BJ (cell line): ENCODE data around the gene MEGF6. TPM values are rescaled to one million over a fixed set of nuclear protein-coding genes. Genes with fewer than 3 reads are reported as not detected.

ENCODE experiments used
- CTCF ChIA-PET: fragments of 350-600 bp; formaldehyde crosslinking; extraction: SDS; loops from one replicate; lab custom pipeline; 2021; ENCODE audit warnings: antibody characterized with exemption, inconsistent platforms; lab: Yijun Ruan, JAX
- POLR2A ChIA-PET: fragments of 300-600 bp; sonication (Branson Sonifier 250); formaldehyde crosslinking; extraction: SDS; loops from one replicate; lab custom pipeline; 2021; ENCODE audit warnings: antibody characterized with exemption; lab: Charles Lee
- DNase-seq: peaks from one replicate; pipeline ENCODE4 v3.0.0-alpha.2; 2011; ENCODE audit warnings: low read depth
- H3K27me3 ChIP-seq: 2 replicates; pipeline ENCODE4 v1.6.0; 2011; ENCODE audit warnings: low read length; ENCODE audit not compliant: control insufficient read depth, insufficient read depth
- H3K36me3 ChIP-seq: 2 replicates; pipeline ENCODE4 v1.5.1; 2011; ENCODE audit warnings: low read length; ENCODE audit not compliant: control insufficient read depth, insufficient read depth
- H3K4me3 ChIP-seq: 2 replicates; pipeline ENCODE4 v1.5.1; 2011; ENCODE audit warnings: low read depth, mild to moderate bottlenecking, control low read depth, low read length
- polyA plus RNA-seq: library from polyadenylated mRNA; depleted of rRNA; stranded (reverse); fragments of >200 nt; gene quantifications from 2 replicates; pipeline ENCODE4 v1.2.3, GENCODE V29; 2011
- TF ChIP-seq, protein P1 (sequence below): IDR thresholded peaks from 2 replicates; pipeline ENCODE4 v1.5.1; 2011; ENCODE audit warnings: low read depth, mild to moderate bottlenecking, control low read depth, inconsistent platforms, low read length, moderate library complexity; ENCODE audit not compliant: insufficient read depth

Gene MEGF6
- polyA plus RNA-seq, 1 experiment: 77.4 TPM

DNA sequence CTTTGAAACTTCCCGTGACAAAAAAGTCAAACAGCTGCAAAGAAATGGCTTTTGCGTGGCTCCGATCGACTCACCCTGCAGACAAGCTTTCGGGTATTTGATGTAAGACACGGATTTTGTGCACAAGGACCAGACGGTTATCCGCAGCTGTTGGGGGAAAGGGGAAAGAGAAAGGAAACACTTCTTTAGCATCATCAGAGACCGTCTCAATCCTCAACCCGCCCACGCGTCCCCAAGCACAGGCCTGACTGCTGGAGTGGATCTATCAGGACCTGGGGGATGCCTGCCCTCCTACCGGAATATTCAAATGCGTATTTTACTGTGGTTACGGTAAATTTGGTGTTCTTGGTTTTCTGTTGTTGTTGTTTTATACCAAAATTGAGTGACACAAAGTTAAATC is 27.4 kb upstream of the MEGF6 start:
- TF ChIP-seq, protein P1, sequence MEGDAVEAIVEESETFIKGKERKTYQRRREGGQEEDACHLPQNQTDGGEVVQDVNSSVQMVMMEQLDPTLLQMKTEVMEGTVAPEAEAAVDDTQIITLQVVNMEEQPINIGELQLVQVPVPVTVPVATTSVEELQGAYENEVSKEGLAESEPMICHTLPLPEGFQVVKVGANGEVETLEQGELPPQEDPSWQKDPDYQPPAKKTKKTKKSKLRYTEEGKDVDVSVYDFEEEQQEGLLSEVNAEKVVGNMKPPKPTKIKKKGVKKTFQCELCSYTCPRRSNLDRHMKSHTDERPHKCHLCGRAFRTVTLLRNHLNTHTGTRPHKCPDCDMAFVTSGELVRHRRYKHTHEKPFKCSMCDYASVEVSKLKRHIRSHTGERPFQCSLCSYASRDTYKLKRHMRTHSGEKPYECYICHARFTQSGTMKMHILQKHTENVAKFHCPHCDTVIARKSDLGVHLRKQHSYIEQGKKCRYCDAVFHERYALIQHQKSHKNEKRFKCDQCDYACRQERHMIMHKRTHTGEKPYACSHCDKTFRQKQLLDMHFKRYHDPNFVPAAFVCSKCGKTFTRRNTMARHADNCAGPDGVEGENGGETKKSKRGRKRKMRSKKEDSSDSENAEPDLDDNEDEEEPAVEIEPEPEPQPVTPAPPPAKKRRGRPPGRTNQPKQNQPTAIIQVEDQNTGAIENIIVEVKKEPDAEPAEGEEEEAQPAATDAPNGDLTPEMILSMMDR: no peak
- Histone ChIP-seq H3K4me3 (no peak overlapping the region), H3K36me3 (peaks cover 23% of the 10 kb centered on the region), H3K27me3 (no peaks in the 10 kb centered on the region)
- POLR2A ChIA-PET: no interaction called here
- DNase-seq: no peak
- CTCF ChIA-PET: no interaction called here

DNA sequence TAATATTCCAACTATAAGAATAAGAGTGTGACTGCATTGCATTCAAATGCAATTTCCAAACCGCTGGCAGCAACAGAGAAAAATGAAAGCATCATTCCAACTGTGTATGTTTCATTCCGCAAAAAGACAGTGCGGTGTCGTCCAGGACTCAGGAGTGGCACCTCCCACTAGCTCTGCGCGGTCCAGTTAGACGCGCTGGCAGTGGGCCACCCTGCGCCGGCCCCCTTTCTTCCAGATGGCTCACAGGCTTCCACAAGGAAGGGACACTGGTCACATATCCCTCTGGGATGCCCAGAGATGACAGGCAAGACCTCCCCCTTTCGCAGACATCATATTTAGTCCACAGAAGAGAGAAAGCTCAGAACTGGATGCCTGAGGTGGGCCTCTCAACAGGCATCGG is 26.7 kb upstream of the MEGF6 start:
- no peak for DNase-seq
- CTCF ChIA-PET: interaction anchor here (1.2 kb wide), 1 partner anchor 10 kb away, joined by 3 read pairs; no protein-coding TSS in a partner anchor
- POLR2A ChIA-PET: no interaction called here
- TF ChIP-seq, protein P1: no peak
- Histone ChIP-seq H3K27me3 (no peaks in the 10 kb centered on the region), H3K36me3 (peaks cover 24% of the 10 kb centered on the region), H3K4me3 (no peak overlapping the region)

DNA sequence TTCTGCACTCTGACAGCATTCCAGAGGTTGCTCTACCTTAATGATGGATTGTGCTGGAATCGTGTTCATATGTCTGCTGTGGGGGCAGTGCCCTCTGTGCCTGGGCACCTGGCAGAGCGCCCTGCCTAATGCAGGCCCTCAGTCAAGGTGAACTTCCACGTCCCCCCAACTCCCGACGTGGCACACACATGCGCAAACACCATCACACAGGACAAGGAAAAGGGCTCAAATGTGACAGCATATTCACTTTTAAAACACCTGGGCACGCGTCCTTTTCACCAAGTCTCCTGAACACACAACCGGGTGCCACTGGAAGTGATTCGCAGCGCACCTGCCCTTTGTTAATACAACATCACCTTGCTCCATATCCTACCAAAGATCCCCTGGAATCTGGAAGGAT is 25.2 kb upstream of the MEGF6 start:
- H3K4me3 ChIP-seq: no peak overlapping the region
- peaks cover 27% of the 10 kb centered on the region for H3K36me3 ChIP-seq
- POLR2A ChIA-PET: no interaction called here
- CTCF ChIA-PET: interaction anchor here (1.5 kb wide), 1 partner anchor 12 kb away, joined by 3 read pairs; no protein-coding TSS in a partner anchor
- no peak for DNase-seq
- TF ChIP-seq, protein P1: no peak
- no peaks in the 10 kb centered on the region for H3K27me3 ChIP-seq

DNA sequence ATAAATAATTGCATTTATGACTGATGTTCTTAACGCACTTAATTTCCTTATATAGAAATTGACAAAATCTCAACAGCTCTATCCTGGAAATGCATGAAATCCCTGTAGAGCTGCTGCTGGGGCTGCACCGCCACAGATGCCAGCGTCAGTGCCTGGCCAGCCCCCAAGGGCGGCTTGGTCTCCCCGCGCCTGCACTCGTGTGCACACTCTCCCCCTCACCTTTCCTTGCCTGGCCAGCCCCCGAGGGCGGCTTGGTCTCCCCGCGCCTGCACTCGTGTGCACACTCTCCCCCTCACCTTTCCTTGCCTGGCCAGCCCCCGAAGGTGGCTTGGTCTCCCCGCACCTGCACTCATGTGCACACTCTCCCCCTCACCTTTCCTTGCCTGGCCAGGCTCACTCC is 24.8 kb upstream of the MEGF6 start:
- TF ChIP-seq, protein P1: no peak
- no peak overlapping the region for H3K4me3 ChIP-seq
- no peaks in the 10 kb centered on the region for H3K27me3 ChIP-seq
- ChIA-PET CTCF (interaction anchor here (1.4 to 5.4 kb wide), 3 partner anchors 12 to 183 kb away, joined by 3 to 16 read pairs (median 3); no protein-coding TSS in a partner anchor), POLR2A (no interaction called here)
- no peak for DNase-seq
- peaks cover 28% of the 10 kb centered on the region for H3K36me3 ChIP-seq

DNA sequence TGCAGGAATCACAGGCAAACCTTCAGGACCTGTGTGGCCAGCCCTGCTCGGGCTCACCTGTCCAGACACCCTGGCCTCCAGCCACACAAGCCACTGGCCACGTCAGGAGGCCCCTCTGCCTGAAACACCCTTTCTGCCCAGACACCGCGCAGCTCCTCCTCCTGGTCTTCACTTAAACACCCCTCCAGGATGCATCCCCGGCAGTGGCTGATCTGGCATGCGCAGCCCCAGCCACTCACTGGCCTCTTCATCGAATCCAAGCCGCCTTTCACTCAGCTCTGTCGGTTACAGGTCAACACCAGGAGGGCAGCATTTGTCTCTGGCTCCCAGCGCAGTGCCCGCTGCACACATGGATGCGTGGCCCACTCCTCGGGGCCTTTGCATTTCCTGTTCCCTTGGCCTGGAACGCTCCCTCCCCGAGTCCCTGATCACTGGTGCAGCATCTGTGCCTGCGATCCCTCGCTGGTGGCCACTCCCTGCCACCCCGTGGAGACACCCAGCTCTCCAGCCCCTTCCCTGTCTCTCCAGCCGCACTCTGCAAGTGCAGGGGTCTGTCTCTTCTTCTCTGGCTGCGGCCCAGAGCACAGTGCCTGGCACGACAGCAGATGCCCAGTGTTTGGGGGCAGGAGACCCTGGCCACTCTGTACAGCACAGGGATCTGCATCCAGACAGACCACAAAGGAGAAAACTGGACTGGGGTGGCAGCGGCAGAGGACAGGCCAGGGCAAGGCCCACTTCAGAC is 22.9 kb upstream of the MEGF6 start:
- Histone ChIP-seq H3K36me3 (peaks cover 29% of the 10 kb centered on the region), H3K27me3 (no peaks in the 10 kb centered on the region), H3K4me3 (no peak overlapping the region)
- CTCF ChIA-PET: interaction anchor here (5.4 kb wide), 1 partner anchor 181 kb away, joined by 16 read pairs; no protein-coding TSS in a partner anchor
- POLR2A ChIA-PET: no interaction called here
- no peak for DNase-seq
- TF ChIP-seq, protein P1: no peak
